HEK293 (cell line): ENCODE data around the gene PFKL.

Experiments
- CTCF ChIP-seq: fragments of 450-650 bp; formaldehyde crosslinking; IDR thresholded peaks from 2 replicates; pipeline ENCODE4 v1.5.1; 2016; ENCODE audit warnings: missing biosample characterization, missing genetic modification characterization
- ELK4 ChIP-seq: IDR thresholded peaks from 2 replicates; pipeline ENCODE4 v1.6.1; 2011; ENCODE audit warnings: mild to moderate bottlenecking, low read depth, low read length, borderline replicate concordance
- HOXA7 ChIP-seq: sonication (generic); formaldehyde crosslinking; IDR thresholded peaks from 2 replicates; pipeline ENCODE4 v1.8.1; 2022; ENCODE audit warnings: missing genetic modification reagents, borderline replicate concordance
- YY1 ChIP-seq: fragments of 450-650 bp; formaldehyde crosslinking; IDR thresholded peaks from 2 replicates; pipeline ENCODE4 v1.5.1; 2018; ENCODE audit warnings: missing biosample characterization, missing genetic modification characterization
- YY2 ChIP-seq: fragments of 450-650 bp; formaldehyde crosslinking; IDR thresholded peaks from 2 replicates; pipeline ENCODE4 v1.5.1; 2016; ENCODE audit warnings: missing biosample characterization, missing genetic modification characterization
- ZBTB11 ChIP-seq: fragments of 450-650 bp; formaldehyde crosslinking; conservative IDR thresholded peaks from 2 replicates; pipeline ENCODE4 v1.5.1; 2016; ENCODE audit warnings: low read depth, missing biosample characterization, missing genetic modification characterization
- ZFP3 ChIP-seq: fragments of 450-650 bp; formaldehyde crosslinking; IDR thresholded peaks from 2 replicates; pipeline ENCODE4 v1.5.1; 2016; ENCODE audit warnings: low read depth, missing biosample characterization, missing genetic modification characterization
- ZNF121 ChIP-seq: fragments of 450-650 bp; formaldehyde crosslinking; IDR thresholded peaks from 2 replicates; pipeline ENCODE4 v1.5.1; 2016; ENCODE audit warnings: missing biosample characterization, missing genetic modification characterization
- ZNF341 ChIP-seq: fragments of 450-650 bp; formaldehyde crosslinking; IDR thresholded peaks from 2 replicates; pipeline ENCODE4; 2016; ENCODE audit warnings: low read depth, missing biosample characterization, missing genetic modification characterization
- ZNF692 ChIP-seq: fragments of 450-650 bp; formaldehyde crosslinking; IDR thresholded peaks from 2 replicates; pipeline ENCODE4 v1.5.1; 2016; ENCODE audit warnings: missing biosample characterization, missing genetic modification characterization

GRCh38 chr21:44345495-44345894, 45.6 kb downstream of the PFKL start:
- TF ChIP-seq YY2 (tag by site-specific recombination) (no peak), ZNF692 (tag by site-specific recombination) (no peak), ZNF341 (tag by site-specific recombination) (no peak), CTCF (no peak), ZFP3 (tag by site-specific recombination) (no peak), ELK4 (no peak), ZBTB11 (tag by site-specific recombination) (no peak), HOXA7 (no peak), YY1 (tag by site-specific recombination) (no peak), ZNF121 (no peak)
